IgD-negative memory B cell (primary cell): ENCODE results near the gene TMC7. TPM values are rescaled to one million over a fixed set of nuclear protein-coding genes. Genes with fewer than 3 reads are reported as not detected.

Experiments
- H3K27ac Mint-ChIP-seq, 3 donors: one replicate each; pipeline ENCODE4 v1.8.0; 2020 to 2022; ENCODE audit warnings: mild to moderate bottlenecking in 3 of 3, mixed read lengths in 3 of 3, moderate library complexity in 1 of 3
- H3K27me3 Mint-ChIP-seq: one replicate; pipeline ENCODE4 v1.8.0; 2021; ENCODE audit warnings: mixed read lengths
- H3K36me3 Mint-ChIP-seq: one replicate; pipeline ENCODE4 v1.8.0; 2020; ENCODE audit warnings: mild to moderate bottlenecking, mixed read lengths
- H3K4me1 Mint-ChIP-seq, 3 donors: one replicate each; pipeline ENCODE4 v1.8.0; 2020 to 2022; ENCODE audit warnings: mixed read lengths in 3 of 3, mild to moderate bottlenecking in 1 of 3
- H3K4me3 Mint-ChIP-seq, 4 donors: one replicate each; pipeline ENCODE4 v1.8.0; 2020 to 2022; ENCODE audit warnings: mild to moderate bottlenecking in 4 of 4, mixed read lengths in 4 of 4, moderate library complexity in 3 of 4
- H3K9me3 Mint-ChIP-seq, 3 donors: one replicate each; pipeline ENCODE4 v1.8.0; 2020 to 2021; ENCODE audit warnings: mixed read lengths in 3 of 3, mild to moderate bottlenecking in 1 of 3
- polyA plus RNA-seq: library from polyadenylated mRNA; unstranded; fragments of 300-500 nt; fragmentation: Illumina TruSeq; gene quantifications from one replicate; pipeline ENCODE4 v1.2.3, GENCODE V29; 2021

Gene TMC7
- polyA plus RNA-seq, 1 donor from 2014 or later = not detected

DNA sequence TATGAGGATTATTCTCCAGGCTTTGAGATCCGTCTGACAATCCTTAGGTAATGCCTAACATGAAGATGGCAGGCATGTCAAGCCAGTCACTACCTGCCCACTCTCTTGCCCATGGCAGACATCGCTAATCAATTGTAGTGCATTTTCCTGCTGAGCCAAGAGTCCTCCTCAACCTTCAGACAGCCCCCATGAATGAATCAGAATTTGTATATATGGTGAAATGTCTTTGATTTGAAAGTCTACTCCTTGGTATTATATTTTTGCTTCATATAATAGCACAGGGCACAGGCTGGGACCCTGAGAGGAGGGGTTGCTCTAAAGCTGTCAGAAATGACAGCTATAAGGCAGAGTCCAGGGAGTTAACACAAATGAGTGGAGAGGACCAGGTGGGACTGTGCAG is 56.7 kb downstream of the TMC7 start:
- Mint-ChIP-seq H3K36me3 (peaks cover 4% of the 10 kb centered on the region), H3K27ac (peak overlapping the region in 1 of 3 donors; percentile 75), H3K4me1 (no peaks in the 10 kb centered on the region), H3K4me3 (no peak overlapping the region), H3K27me3 (peaks cover 4% of the 10 kb centered on the region), H3K9me3 (peaks cover 3 to 4% (median 3%) of the 10 kb centered on the region in 3 donors)

DNA sequence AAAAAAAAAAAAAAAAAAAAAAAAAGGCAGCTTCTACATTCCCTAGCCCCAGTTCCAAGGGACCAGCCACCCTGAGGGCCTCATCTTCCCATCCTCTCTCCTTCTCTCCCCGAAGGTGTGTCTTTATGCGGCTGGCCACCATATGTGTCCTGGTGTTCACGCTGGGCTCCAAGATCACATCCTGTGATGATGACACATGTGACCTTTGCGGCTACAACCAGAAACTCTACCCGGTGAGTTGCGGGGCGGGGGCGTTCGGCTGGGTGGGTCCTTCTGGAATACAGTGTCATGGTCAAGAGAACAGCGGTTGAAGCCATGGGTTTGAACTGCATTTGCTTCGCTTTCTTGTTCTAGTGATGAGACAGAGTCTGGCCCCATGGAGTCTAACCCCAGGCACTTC is 61.0 kb downstream of the TMC7 start:
- Mint-ChIP-seq H3K4me1 (no peaks in the 10 kb centered on the region), H3K9me3 (peaks cover 0 to 3% (median 0%) of the 10 kb centered on the region in 3 donors), H3K27me3 (peaks cover 2% of the 10 kb centered on the region), H3K27ac (no peak overlapping the region), H3K4me3 (no peak overlapping the region), H3K36me3 (peaks cover 2% of the 10 kb centered on the region)

DNA sequence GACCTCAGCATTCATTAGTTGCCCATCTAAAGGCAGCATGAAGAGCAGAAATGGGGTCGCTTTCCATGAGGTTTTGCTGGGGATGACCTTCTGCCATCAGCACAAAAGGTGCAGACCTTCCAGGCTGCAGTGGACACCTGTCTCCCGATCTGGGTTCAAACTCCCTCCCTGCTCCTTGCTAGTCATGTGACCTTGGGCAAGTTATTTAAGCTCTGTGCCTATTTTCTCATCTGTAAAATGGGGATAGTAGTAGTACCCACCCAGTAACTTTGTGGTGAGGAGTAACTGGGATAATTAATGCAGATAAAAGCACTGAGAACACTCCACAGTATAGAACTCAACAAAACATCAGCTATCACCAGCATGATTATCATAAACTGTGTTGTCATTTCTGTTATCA is 62.3 kb downstream of the TMC7 start:
- H3K27ac Mint-ChIP-seq = no peak overlapping the region
- peaks cover 2% of the 10 kb centered on the region for H3K27me3 Mint-ChIP-seq
- H3K36me3 Mint-ChIP-seq = peaks cover 2% of the 10 kb centered on the region
- H3K4me3 Mint-ChIP-seq = no peak overlapping the region
- no peaks in the 10 kb centered on the region for H3K9me3 Mint-ChIP-seq
- no peaks in the 10 kb centered on the region for H3K4me1 Mint-ChIP-seq

DNA sequence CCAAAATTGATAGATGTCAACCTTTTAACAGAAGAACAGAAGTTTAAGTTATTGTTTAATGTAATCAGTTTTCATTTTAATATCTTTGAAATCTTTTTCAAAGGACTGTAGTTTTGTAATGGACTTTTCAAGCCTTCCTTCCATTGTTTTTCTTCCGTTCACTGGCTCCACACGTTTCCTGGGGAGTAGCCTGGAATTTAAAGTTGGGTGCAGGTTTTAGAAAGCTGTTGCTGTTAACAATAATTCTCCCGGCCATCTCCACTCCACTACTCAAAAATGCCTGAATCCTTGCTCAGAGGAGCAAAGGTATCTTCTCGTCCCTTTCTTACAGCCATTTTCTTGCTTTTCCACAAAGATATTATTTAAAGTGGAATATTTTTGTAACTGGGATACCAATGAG is 79.0 kb downstream of the TMC7 start:
- peaks cover 4 to 6% (median 5%) of the 10 kb centered on the region in 3 donors for H3K4me1 Mint-ChIP-seq
- H3K27me3 Mint-ChIP-seq = no peaks in the 10 kb centered on the region
- H3K9me3 Mint-ChIP-seq = no peaks in the 10 kb centered on the region
- no peak overlapping the region for H3K4me3 Mint-ChIP-seq
- H3K36me3 Mint-ChIP-seq = no peaks in the 10 kb centered on the region
- no peak overlapping the region for H3K27ac Mint-ChIP-seq

DNA sequence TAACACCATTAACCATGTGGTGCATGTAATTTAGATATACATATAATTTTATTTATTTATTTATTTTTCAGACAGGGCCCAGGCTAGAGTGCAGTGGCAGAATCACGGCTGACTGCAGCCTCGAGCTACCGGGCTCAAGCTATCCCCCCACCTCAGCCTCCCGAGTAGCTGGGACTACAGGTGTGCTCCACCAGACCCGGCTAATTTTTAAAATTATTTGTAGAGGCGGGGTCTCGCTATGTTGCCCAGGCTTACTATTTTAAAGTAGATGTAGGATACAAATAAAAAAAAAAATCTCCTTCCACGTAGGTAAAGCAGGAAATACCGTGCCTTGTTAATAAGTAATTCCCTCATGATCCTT is 83.2 kb downstream of the TMC7 start:
- Mint-ChIP-seq H3K4me1 (peaks cover 8 to 14% (median 9%) of the 10 kb centered on the region in 3 donors), H3K9me3 (no peaks in the 10 kb centered on the region), H3K27ac (peak overlapping the region; percentile 84 to 100 (median 96)), H3K36me3 (peaks cover 3% of the 10 kb centered on the region), H3K4me3 (peak overlapping the region; percentile 76 to 99 (median 96)), H3K27me3 (no peaks in the 10 kb centered on the region)

DNA sequence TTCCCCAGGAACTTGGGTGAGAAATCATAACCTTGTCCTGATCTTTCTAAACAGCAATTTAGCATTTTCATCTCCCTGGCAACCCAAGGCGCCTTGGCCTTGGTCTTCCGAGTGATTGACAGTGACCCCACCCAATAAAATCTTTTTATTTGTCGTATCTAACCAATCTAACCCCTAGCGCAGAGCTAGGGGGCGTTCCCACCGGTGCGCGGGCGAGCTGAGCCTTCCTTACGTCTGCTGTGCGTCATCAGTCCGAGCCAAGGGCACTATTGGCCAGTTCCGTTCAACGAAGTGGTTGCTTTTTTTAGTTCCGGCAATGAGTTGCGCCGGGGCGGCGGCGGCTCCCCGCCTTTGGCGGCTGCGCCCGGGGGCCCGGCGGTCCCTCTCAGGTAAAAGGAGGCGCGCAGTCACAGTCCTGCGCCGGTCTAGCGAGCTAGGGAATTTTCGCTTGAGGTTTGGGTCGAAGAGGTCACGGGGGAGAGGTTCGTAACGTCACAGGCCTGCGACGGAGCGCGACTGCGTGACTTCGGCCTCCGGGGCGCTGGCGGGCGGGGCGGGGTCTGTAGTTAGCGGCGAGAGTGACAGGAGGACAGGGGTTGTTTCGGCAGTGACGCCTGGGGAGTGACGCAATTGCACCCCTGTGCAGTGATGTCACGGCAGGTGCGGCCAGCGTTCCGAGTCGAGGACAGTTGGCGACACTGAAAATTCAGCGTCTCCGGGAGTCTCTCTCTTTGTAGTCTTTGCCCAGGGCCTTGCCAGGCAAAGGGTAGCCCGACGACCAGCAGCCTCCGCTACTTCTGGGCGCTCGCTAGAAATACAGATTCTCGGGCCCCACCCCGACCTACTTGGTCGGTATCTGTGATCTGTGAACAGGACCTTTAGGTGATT is 83.9 kb downstream of the TMC7 start, which contains the start of gene COQ7:
COQ7 (plus strand) TSS at position 266 of the 888 bp plus-strand sequence; CDS start at position 317, 51 bp downstream.
- no peaks in the 10 kb centered on the region for H3K9me3 Mint-ChIP-seq
- H3K36me3 Mint-ChIP-seq = peaks cover 6% of the 10 kb centered on the region
- H3K4me3 Mint-ChIP-seq = peak within 1 kb of the TSS; percentile 76 to 99 (median 96)
- H3K27ac Mint-ChIP-seq = peak within 1 kb of the TSS; percentile 84 to 100 (median 96)
- H3K27me3 Mint-ChIP-seq = no peaks in the 10 kb centered on the region
- peaks cover 8 to 14% (median 11%) of the 10 kb centered on the region in 3 donors for H3K4me1 Mint-ChIP-seq

DNA sequence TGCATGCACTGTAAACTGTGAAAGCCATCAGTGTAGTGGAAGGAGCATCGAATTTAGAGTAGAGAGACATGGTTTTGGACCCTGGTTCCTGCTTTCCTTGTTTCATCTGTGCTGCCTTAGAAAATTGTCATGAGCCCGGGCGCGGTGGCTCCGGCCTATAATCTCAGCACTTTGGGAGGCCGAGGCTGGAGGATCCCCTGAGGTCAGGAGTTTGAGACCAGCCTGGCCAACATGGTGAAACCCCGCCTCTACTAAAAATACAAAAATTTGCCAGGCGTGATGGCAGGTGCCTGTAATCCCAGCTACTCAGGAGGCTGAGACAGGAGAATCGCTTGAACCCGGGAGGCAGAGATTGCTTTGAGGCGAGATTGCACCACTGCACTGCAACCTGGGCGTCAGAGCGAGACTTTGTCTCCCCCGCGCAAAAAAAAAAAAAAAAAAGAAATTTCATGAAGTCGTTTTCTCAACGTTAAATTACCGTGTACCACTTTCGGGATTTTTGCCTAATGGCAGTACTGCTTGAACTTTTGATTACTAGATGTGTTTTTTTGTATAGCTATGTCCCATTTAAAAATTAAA is 84.6 kb downstream of the TMC7 start:
- Mint-ChIP-seq H3K27me3 (no peaks in the 10 kb centered on the region), H3K27ac (peak overlapping the region; percentile 84 to 100 (median 96)), H3K9me3 (no peaks in the 10 kb centered on the region), H3K36me3 (peaks cover 6% of the 10 kb centered on the region), H3K4me3 (peak overlapping the region; percentile 76 to 99 (median 96)), H3K4me1 (peaks cover 8 to 14% (median 11%) of the 10 kb centered on the region in 3 donors)

DNA sequence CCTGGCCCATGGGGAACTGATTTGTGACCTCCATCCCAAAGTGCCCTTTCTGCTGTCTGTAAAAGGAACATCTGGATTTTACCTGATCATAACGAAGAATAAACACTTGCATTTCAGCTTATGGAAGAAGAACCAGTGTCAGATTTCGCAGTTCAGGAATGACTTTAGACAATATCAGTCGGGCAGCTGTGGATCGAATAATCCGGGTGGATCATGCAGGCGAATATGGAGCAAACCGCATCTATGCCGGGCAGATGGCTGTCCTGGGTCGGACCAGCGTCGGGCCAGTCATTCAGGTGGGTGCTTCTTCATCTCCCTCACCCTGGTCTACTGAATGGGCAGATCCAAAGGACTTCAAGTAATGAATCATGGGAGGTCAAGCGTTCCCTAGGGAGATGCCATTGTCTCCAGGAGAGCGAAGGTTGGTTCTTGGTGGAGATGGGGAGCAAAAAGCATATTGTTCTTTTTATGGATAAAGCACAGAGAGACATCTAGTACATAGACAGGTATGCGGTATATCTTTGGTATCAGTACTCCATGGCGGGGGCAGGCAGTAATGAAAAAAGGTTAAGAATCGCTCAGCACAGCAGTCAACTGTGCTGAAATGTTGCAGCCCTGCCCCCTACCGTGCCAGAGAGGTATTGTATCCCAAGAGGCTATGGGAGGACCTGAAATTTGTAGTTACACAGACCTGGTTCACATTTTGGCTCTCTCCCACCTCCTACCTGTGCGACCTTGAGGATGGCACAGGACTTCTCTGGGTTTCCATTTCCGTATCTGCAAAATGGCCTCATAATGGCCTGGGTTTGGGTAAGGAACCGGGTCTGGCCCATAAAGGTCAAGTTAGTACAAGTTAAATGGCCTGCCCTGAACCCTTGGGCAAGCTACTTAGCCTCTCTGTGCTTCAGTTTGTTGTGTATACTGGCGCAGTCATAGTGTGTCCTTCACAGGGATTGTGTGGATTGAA is 88.4 kb downstream of the TMC7 start:
- no peaks in the 10 kb centered on the region for H3K9me3 Mint-ChIP-seq
- no peaks in the 10 kb centered on the region for H3K27me3 Mint-ChIP-seq
- H3K4me3 Mint-ChIP-seq = peak overlapping the region in 1 of 4 donors; percentile 43
- peaks cover 7 to 11% (median 8%) of the 10 kb centered on the region in 3 donors for H3K4me1 Mint-ChIP-seq
- H3K27ac Mint-ChIP-seq = peak overlapping the region; percentile 3 to 40 (median 36)
- H3K36me3 Mint-ChIP-seq = peaks cover 11% of the 10 kb centered on the region

DNA sequence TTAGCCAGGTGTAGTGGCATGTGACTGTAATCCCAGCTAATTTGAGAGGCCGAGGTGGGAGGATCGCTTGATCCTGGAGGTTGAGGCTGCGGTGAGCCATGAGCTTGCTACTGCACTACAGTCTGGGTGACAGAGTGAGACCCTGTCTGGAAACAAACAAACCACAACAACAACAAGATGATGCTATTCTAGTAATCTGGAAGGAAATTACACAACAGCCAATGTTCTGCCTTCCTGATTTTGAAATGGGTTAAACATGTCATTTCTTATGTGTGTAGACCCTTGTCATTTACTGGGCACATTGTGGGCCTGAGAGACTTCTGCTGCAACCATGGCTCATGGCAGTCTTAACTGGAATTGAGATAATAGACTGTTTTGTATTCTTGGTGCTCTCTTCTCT is 89.6 kb downstream of the TMC7 start:
- H3K9me3 Mint-ChIP-seq = no peaks in the 10 kb centered on the region
- H3K36me3 Mint-ChIP-seq = peaks cover 12% of the 10 kb centered on the region
- peak overlapping the region in 1 of 4 donors; percentile 54 for H3K4me3 Mint-ChIP-seq
- no peaks in the 10 kb centered on the region for H3K27me3 Mint-ChIP-seq
- H3K27ac Mint-ChIP-seq = peak overlapping the region in 2 of 3 donors; percentile 50 to 53
- peaks cover 0 to 4% (median 3%) of the 10 kb centered on the region in 3 donors for H3K4me1 Mint-ChIP-seq

DNA sequence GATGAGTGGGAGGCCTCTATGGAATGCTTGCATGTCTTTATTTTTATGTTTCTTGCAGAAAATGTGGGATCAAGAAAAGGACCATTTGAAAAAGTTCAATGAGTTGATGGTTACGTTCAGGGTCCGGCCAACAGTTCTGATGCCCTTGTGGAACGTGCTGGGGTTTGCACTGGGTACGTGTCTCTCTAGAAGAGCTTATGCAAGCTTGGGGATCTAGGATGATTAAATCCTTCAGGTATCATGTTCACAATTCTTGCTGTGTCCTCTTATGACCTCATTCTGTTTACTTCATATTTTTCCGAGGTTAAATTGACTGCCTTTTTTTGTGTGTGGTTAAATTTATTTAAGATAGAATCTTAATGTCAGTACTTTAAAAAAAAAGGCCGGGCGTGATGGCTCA is 90.1 kb downstream of the TMC7 start:
- peaks cover 12% of the 10 kb centered on the region for H3K36me3 Mint-ChIP-seq
- no peaks in the 10 kb centered on the region for H3K9me3 Mint-ChIP-seq
- peak overlapping the region in 1 of 3 donors; percentile 53 for H3K27ac Mint-ChIP-seq
- H3K4me3 Mint-ChIP-seq = peak overlapping the region in 1 of 4 donors; percentile 54
- H3K27me3 Mint-ChIP-seq = no peaks in the 10 kb centered on the region
- H3K4me1 Mint-ChIP-seq = peaks cover 0 to 3% (median 3%) of the 10 kb centered on the region in 3 donors

DNA sequence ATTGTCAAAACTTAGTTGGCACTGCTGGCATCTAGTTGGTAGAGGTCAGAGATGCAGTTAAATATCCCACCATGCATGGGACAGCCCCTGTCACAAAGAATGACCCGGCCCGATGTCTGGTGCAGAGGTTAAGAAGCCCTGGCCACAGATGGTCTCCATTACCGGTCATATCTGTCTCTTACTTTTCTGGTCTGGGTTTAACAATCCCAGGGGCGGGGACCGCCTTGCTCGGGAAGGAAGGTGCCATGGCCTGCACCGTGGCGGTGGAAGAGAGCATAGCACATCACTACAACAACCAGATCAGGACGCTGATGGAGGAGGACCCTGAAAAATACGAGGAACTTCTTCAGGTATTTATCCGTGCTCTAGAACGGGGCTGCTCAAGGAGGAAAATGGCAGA is 91.8 kb downstream of the TMC7 start:
- Mint-ChIP-seq H3K9me3 (no peaks in the 10 kb centered on the region), H3K27ac (peak overlapping the region in 1 of 3 donors; percentile 18), H3K4me1 (peaks cover 0 to 3% (median 0%) of the 10 kb centered on the region in 3 donors), H3K27me3 (no peaks in the 10 kb centered on the region), H3K36me3 (peaks cover 15% of the 10 kb centered on the region), H3K4me3 (peak overlapping the region in 1 of 4 donors; percentile 2)

DNA sequence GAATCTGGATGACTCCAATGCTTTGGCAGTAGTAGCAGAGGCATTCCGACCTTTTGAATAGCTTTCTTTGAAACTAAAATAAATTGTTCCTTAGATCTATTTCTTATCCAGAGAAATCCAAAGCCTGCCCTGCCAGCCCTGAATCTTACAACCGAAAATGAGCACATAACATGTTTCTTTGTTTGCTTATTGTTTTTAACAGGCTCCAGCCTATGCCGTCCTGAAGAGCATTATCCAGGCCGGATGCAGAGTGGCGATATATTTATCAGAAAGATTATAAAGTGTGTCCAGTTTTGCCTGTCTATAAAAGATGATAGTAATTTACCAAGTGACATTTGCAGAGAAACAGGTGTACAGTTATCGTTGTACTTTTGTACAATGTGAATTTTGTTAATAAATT is 94.1 kb downstream of the TMC7 start:
- Mint-ChIP-seq H3K4me1 (no peaks in the 10 kb centered on the region), H3K36me3 (peaks cover 13% of the 10 kb centered on the region), H3K9me3 (no peaks in the 10 kb centered on the region), H3K27me3 (no peaks in the 10 kb centered on the region), H3K27ac (no peak overlapping the region), H3K4me3 (no peak overlapping the region)

DNA sequence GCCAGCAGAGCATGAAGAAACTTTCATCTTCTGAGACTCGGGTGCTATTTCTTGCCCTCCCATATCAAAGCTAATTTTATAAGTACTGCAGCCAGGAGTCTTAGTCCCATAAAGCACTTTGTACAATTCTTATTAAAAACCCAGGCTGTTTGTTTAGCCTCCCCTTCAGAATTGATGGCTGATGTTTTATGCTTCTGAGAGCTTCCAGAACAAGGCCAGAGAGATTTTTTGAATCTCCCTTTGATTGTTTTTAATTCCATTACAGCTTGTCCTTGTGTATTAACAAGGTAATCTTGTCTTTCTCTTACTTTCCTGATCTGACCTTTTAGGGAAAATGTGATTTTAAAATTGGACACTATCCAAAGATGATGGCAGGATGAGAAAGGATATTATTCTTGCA is 99.9 kb downstream of the TMC7 start:
- H3K27me3 Mint-ChIP-seq = peaks cover 4% of the 10 kb centered on the region
- no peak overlapping the region for H3K4me3 Mint-ChIP-seq
- H3K9me3 Mint-ChIP-seq = no peaks in the 10 kb centered on the region
- no peak overlapping the region for H3K27ac Mint-ChIP-seq
- peaks cover 0 to 2% (median 1%) of the 10 kb centered on the region in 3 donors for H3K4me1 Mint-ChIP-seq
- H3K36me3 Mint-ChIP-seq = peaks cover 7% of the 10 kb centered on the region

DNA sequence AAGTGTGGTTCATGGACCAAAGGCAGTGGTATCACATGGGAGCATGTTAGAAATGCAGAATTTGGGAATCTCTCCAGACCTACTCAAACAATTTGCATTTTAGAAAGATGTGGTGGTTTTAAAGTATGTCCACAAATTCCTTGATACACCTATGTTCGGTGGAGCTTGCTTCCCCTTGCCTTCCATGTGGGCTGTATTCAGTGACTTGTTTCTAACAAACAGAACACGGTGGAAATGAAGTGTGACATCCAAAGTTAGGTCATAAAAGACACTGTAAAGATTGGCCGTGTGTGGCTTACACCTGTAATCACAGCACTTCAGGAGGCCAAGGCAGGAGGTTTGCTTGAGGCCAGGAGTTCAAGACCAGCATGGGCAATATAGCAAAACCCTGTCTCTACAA is 100.4 kb downstream of the TMC7 start:
- Mint-ChIP-seq H3K9me3 (no peaks in the 10 kb centered on the region), H3K36me3 (peaks cover 7% of the 10 kb centered on the region), H3K27ac (no peak overlapping the region), H3K27me3 (peaks cover 4% of the 10 kb centered on the region), H3K4me3 (no peak overlapping the region), H3K4me1 (peaks cover 0 to 2% (median 1%) of the 10 kb centered on the region in 3 donors)
